Kidney epithelial cell (primary cell): ENCODE results near the gene PHB1. TPM values are rescaled to one million over a fixed set of nuclear protein-coding genes. Genes with fewer than 3 reads are reported as not detected.

Experiments used
- DNase-seq: peaks from one replicate; pipeline ENCODE4 v3.0.0-alpha.2; 2010; ENCODE audit warnings: low read depth
- H3K27me3 ChIP-seq: 2 replicates; pipeline ENCODE4 v1.6.0; 2011; ENCODE audit warnings: low read length; ENCODE audit not compliant: control insufficient read depth, insufficient read depth
- H3K36me3 ChIP-seq: 2 replicates; pipeline ENCODE4 v1.5.1; 2011; ENCODE audit warnings: low read length; ENCODE audit not compliant: control insufficient read depth, insufficient read depth
- H3K4me3 ChIP-seq: 2 replicates; pipeline ENCODE4 v1.5.1; 2011; ENCODE audit warnings: low read depth, mild to moderate bottlenecking, control low read depth, low read length
- total RNA-seq: library from RNA; depleted of rRNA; stranded (reverse); fragments of >200 nt; gene quantifications from 2 replicates; pipeline ENCODE4 v1.2.3, GENCODE V29; 2015
- TF ChIP-seq, protein P1 (sequence below): IDR thresholded peaks from 2 replicates; pipeline ENCODE4 v1.5.1; 2011; ENCODE audit warnings: mild to moderate bottlenecking, moderate library complexity, low read length, control low read depth, inconsistent platforms; ENCODE audit not compliant: insufficient read depth, poor library complexity, severe bottlenecking

PHB1 gene
- total RNA-seq, 1 donor from 2014 or later = 143 TPM

- TF ChIP-seq, protein P1, sequence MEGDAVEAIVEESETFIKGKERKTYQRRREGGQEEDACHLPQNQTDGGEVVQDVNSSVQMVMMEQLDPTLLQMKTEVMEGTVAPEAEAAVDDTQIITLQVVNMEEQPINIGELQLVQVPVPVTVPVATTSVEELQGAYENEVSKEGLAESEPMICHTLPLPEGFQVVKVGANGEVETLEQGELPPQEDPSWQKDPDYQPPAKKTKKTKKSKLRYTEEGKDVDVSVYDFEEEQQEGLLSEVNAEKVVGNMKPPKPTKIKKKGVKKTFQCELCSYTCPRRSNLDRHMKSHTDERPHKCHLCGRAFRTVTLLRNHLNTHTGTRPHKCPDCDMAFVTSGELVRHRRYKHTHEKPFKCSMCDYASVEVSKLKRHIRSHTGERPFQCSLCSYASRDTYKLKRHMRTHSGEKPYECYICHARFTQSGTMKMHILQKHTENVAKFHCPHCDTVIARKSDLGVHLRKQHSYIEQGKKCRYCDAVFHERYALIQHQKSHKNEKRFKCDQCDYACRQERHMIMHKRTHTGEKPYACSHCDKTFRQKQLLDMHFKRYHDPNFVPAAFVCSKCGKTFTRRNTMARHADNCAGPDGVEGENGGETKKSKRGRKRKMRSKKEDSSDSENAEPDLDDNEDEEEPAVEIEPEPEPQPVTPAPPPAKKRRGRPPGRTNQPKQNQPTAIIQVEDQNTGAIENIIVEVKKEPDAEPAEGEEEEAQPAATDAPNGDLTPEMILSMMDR = no peak
- no peak for DNase-seq
- peaks cover 24% of the 10 kb centered on the region for H3K27me3 ChIP-seq
Measured at GRCh38 chr17:49457564-49458535, 43.2 kb upstream of the PHB1 start.

GRCh38 chr17:49456183-49456965 is 41.7 kb upstream of the PHB1 start:
- no peaks in the 10 kb centered on the region for H3K36me3 ChIP-seq
- TF ChIP-seq, protein P1 = no peak
- peaks cover 20% of the 10 kb centered on the region for H3K27me3 ChIP-seq
- peak; percentile 63 for DNase-seq
- no peak overlapping the region for H3K4me3 ChIP-seq

More at GRCh38 chr17:49457564-49458535, 43.2 kb upstream of the PHB1 start:
- Histone ChIP-seq H3K4me3 (no peak overlapping the region), H3K36me3 (no peaks in the 10 kb centered on the region)

DNA sequence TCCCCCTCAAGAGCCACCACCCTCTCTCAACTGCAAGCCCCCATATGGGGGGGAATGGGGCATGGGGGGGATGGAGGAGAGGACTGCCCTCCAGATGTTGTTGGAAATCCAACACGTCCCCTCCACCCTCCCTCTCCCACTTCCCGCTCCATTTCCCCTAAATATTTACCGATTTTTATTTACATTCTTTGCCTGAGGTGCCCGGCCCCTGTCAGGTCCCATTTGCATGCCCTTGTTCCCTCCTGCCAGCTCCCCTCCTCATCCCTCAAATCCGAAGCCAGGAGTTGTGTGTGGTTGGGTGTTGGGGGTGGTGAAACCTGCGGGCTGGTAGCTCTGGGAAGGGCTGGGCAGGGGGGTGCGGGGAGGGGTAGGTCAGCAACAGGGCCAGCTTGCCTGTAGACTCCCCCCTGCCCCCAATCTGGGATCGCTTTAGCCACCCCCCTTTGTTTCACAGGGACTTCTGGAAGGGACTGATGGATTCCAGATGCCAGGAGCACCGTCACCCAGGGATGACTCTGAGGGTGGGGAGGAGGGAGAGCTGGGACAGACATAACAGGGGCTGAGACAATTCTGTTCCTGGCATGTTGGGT is 40.7 kb upstream of the PHB1 start:
- Histone ChIP-seq H3K36me3 (no peaks in the 10 kb centered on the region), H3K4me3 (no peak overlapping the region), H3K27me3 (peaks cover 10% of the 10 kb centered on the region)
- TF ChIP-seq, protein P1 = no peak
- no peak for DNase-seq

GRCh38 chr17:49454050-49454449 is 39.4 kb upstream of the PHB1 start:
- Histone ChIP-seq H3K27me3 (peaks cover 2% of the 10 kb centered on the region), H3K4me3 (no peak overlapping the region), H3K36me3 (no peaks in the 10 kb centered on the region)
- DNase-seq = no peak
- TF ChIP-seq, protein P1 = no peak

DNA sequence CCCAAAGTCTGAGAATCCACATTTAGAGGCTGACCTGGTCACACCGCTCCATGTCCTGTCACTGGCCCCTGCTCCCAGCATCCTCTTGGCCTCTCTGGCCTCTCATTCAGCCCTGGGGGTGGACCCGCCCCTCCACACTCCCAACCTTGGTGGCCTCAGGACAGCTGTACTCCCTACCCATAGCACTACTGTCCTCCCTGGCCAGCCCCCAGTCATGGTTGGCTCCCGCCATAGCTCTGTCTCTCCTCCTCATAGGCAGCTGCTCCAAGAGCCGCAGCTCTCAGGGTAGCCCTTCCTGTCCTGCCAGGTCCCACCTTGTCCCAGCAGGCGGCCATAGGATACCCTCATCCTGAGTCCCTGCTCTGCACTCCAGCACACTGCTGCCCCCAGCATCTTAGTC is 38.0 kb upstream of the PHB1 start:
- Histone ChIP-seq H3K27me3 (peaks cover 4% of the 10 kb centered on the region), H3K36me3 (no peaks in the 10 kb centered on the region), H3K4me3 (no peak overlapping the region)
- TF ChIP-seq, protein P1 = no peak
- no peak for DNase-seq
